K562 (cell line): Measurements from ENCODE around the gene SKAP2. TPM values are rescaled to one million over a fixed set of nuclear protein-coding genes. Genes with fewer than 3 reads are reported as not detected.

Experiments used
- ATF7 ChIP-seq: fragments of 450-650 bp; IDR thresholded peaks from 2 replicates; pipeline ENCODE4 v1.7.1; 2014; ENCODE audit warnings: mild to moderate bottlenecking, moderate library complexity
- CBFA2T2 ChIP-seq: fragments of 450-650 bp; conservative IDR thresholded peaks from 2 replicates; pipeline ENCODE4 v1.6.1; 2017; ENCODE audit warnings: mild to moderate bottlenecking
- ESRRA ChIP-seq: fragments of 450-650 bp; IDR thresholded peaks from 2 replicates; pipeline ENCODE4 v1.6.1; 2014; ENCODE audit warnings: low read depth, mild to moderate bottlenecking, moderate library complexity, borderline replicate concordance
- MTA2 ChIP-seq: fragments of 450-650 bp; IDR thresholded peaks from 2 replicates; pipeline ENCODE4 v1.6.1; 2016; ENCODE audit warnings: low read depth
- NEUROD1 ChIP-seq: fragments of 150-350 bp; IDR thresholded peaks from 2 replicates; pipeline ENCODE4 v1.6.1; 2014; ENCODE audit warnings: borderline replicate concordance, low read length, low read depth; ENCODE audit not compliant: partially characterized antibody
- STAT5A ChIP-seq: IDR thresholded peaks from 2 replicates; pipeline ENCODE4 v1.6.1; 2012; ENCODE audit warnings: low read length, inconsistent platforms, borderline replicate concordance
- ZBTB11 ChIP-seq, 3 experiments: fragments of 200-800 bp in 1 of 3; fragments of 250-450 bp in 1 of 3; fragments of 450-650 bp in 1 of 3; sonication (Bioruptor Pico) in 1 of 3; sonication (Bioruptor generic) in 1 of 3; formaldehyde crosslinking in 1 of 3; IDR thresholded peaks; 2 replicates each; pipeline versions ENCODE4 v1.6.1 to v1.8.0; 2016 to 2022; ENCODE audit warnings: mild to moderate bottlenecking in 2 of 3, missing genetic modification characterization in 2 of 3, missing compliant biosample characterization in 1 of 3, moderate library complexity in 1 of 3
- ZMIZ1 ChIP-seq, 2 experiments: fragments of 150-350 bp in 1 of 2; IDR thresholded peaks; 2 replicates each; pipeline ENCODE4 v1.6.1; 2012 to 2016; ENCODE audit warnings: low read depth in 2 of 2, low read length in 2 of 2, mild to moderate bottlenecking in 1 of 2, moderate library complexity in 1 of 2
- ZNF23 ChIP-seq: fragments of 250-450 bp; sonication (Bioruptor Pico); IDR thresholded peaks from 2 replicates; pipeline ENCODE4 v1.4.0; 2020; ENCODE audit warnings: mild to moderate bottlenecking
- ZNF764 ChIP-seq: fragments of 250-450 bp; sonication (Bioruptor Pico); IDR thresholded peaks from 2 replicates; pipeline ENCODE4 v1.4.0; 2020; ENCODE audit warnings: low read depth, mild to moderate bottlenecking, moderate library complexity
- polyA plus RNA-seq, 8 experiments: library from polyadenylated mRNA; depleted of rRNA in 4 of 8; stranded (reverse) in 5 of 8; unstranded in 3 of 8; fragments of >200 nt; fragmentation: Nextera tagmentation in 2 of 8; fragmentation: Illumina TruSeq in 1 of 8; extraction: Ambion mirVana in 2 of 8; extraction: Trizol in 1 of 8; gene quantifications; 2 replicates each; pipeline versions ENCODE4 v1.2.1 to v1.2.3, GENCODE V29; 2011 to 2014; ENCODE audit warnings: inconsistent platforms in 1 of 8, missing spikeins in 1 of 8
- total RNA-seq, 7 experiments: library from RNA; depleted of rRNA in 6 of 7; stranded (reverse); fragments of >200 nt in 6 of 7; fragmentation: Illumina TruSeq in 2 of 7; extraction: Trizol in 2 of 7; gene quantifications; 2 replicates each; pipeline versions ENCODE4 v1.2.1 to v1.2.3, GENCODE V29; 2011 to 2021; ENCODE audit warnings: low replicate concordance in 1 of 7
- TF ChIP-seq, protein P1 (sequence below): fragments of 250-450 bp; sonication (Bioruptor Pico); IDR thresholded peaks from 2 replicates; pipeline ENCODE4 v1.5.1; 2021; ENCODE audit warnings: mild to moderate bottlenecking
- TF ChIP-seq, protein P2 (sequence below): sonication (generic); formaldehyde crosslinking; IDR thresholded peaks from 2 replicates; pipeline ENCODE4 v1.8.1; 2022; ENCODE audit warnings: missing genetic modification reagents
- TF ChIP-seq, protein P3 (sequence below): fragments of 450-650 bp; formaldehyde crosslinking; IDR thresholded peaks from 2 replicates; pipeline ENCODE4 v1.4.0; 2022; ENCODE audit warnings: mild to moderate bottlenecking, moderate library complexity
- TF ChIP-seq, protein P4 (sequence below): fragments of 450-650 bp; IDR thresholded peaks from 2 replicates; pipeline ENCODE4 v1.6.1; 2016; ENCODE audit warnings: low read depth, mild to moderate bottlenecking, moderate library complexity

The SKAP2 gene
- total and polyA plus RNA-seq, 9 of the 15 experiments (the other 6 are each of a cell fraction or from before 2014, with no cell fraction given) = 4.2 to 11.7 (median 8.3) TPM

- TF ChIP-seq ZMIZ1 (IDR thresholded peaks at IDR 0.05; ENCODE audit: low read depth in 2 of 2, low read length in 2 of 2) = no peak
- TF ChIP-seq, protein P1, sequence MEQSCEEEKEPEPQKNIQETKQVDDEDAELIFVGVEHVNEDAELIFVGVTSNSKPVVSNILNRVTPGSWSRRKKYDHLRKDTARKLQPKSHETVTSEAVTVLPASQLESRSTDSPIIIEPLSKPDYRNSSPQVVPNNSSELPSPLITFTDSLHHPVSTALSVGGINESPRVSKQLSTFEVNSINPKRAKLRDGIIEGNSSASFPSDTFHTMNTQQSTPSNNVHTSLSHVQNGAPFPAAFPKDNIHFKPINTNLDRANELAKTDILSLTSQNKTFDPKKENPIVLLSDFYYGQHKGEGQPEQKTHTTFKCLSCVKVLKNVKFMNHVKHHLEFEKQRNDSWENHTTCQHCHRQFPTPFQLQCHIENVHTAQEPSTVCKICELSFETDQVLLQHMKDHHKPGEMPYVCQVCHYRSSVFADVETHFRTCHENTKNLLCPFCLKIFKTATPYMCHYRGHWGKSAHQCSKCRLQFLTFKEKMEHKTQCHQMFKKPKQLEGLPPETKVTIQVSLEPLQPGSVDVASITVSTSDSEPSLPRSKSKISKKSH (CRISPR knock-in tag) = no peak
- TF ChIP-seq ZNF23 (CRISPR knock-in tag) = 0 out of 2 replicates have a peak, but pooled peaks have one; percentile 18
- TF ChIP-seq STAT5A = peak; percentile 52
- TF ChIP-seq, protein P2, sequence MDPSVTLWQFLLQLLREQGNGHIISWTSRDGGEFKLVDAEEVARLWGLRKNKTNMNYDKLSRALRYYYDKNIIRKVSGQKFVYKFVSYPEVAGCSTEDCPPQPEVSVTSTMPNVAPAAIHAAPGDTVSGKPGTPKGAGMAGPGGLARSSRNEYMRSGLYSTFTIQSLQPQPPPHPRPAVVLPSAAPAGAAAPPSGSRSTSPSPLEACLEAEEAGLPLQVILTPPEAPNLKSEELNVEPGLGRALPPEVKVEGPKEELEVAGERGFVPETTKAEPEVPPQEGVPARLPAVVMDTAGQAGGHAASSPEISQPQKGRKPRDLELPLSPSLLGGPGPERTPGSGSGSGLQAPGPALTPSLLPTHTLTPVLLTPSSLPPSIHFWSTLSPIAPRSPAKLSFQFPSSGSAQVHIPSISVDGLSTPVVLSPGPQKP = no peak
- peak; percentile 90 for TF ChIP-seq CBFA2T2
- TF ChIP-seq NEUROD1 = no peak
- TF ChIP-seq, protein P3, sequence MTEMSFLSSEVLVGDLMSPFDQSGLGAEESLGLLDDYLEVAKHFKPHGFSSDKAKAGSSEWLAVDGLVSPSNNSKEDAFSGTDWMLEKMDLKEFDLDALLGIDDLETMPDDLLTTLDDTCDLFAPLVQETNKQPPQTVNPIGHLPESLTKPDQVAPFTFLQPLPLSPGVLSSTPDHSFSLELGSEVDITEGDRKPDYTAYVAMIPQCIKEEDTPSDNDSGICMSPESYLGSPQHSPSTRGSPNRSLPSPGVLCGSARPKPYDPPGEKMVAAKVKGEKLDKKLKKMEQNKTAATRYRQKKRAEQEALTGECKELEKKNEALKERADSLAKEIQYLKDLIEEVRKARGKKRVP (CRISPR knock-in tag) = 0 out of 2 replicates have a peak, but pooled peaks have one; percentile 29
- peak; percentile 49 for TF ChIP-seq ATF7
- TF ChIP-seq ESRRA = peak; percentile 79
- TF ChIP-seq, protein P4, sequence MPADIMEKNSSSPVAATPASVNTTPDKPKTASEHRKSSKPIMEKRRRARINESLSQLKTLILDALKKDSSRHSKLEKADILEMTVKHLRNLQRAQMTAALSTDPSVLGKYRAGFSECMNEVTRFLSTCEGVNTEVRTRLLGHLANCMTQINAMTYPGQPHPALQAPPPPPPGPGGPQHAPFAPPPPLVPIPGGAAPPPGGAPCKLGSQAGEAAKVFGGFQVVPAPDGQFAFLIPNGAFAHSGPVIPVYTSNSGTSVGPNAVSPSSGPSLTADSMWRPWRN = 0 out of 2 replicates have a peak, but pooled peaks have one; percentile 21
- peak; percentile 71 for TF ChIP-seq MTA2
- 0 out of 2 replicates have a peak, but pooled peaks have one; percentile 59 for TF ChIP-seq ZNF764
- peak in 1 of 3 experiments; percentile 67; a peak in 2 of 6 replicates for TF ChIP-seq ZBTB11 (CRISPR knock-in tag; IDR thresholded peaks at IDR 0.05)
Measured at GRCh38 chr7:26688936-26689506, 175.4 kb downstream of the SKAP2 start (continued).
